ENCODE data around the gene PBX2.

The PBX2 gene

GRCh38 chr6:32166411-32167061 lies 23.5 kb downstream of the PBX2 start:
- Histone ChIP-seq H3K27ac (no peak overlapping the region), H3K4me3 (no peak overlapping the region), H3K36me3 (ENCODE audit: insufficient read depth, low read length) (peaks cover 47% of the 10 kb centered on the region), H3K9ac (ENCODE audit: insufficient read length) (no peak overlapping the region), H3K9me3 (ENCODE audit: low read depth, low read length) (no peaks in the 10 kb centered on the region)
- no peak for DNase-seq (ENCODE audit: low read depth, low spot score)
- TF ChIP-seq POLR2AphosphoS5 (IDR thresholded peaks at IDR 0.05; ENCODE audit: borderline replicate concordance, low read depth, low read length) = peak; percentile 1; the same call in 1 of the 2 replicates
- TF ChIP-seq FOXP2 (optimal IDR thresholded peaks at IDR 0.05; ENCODE audit: control extremely low read depth, extremely low read length, insufficient read depth) = no peak

- H3K36me3 ChIP-seq (ENCODE audit: insufficient read depth, low read length) = peaks cover 26% of the 10 kb centered on the region; the same call in 1 of the 2 replicates
- H3K9me3 ChIP-seq (ENCODE audit: low read depth, low read length) = no peaks in the 10 kb centered on the region
- DNase-seq (ENCODE audit: low read depth, low spot score) = no peak
- TF ChIP-seq FOXP2 (optimal IDR thresholded peaks at IDR 0.05; ENCODE audit: control extremely low read depth, extremely low read length, insufficient read depth) (no peak), EZH2 (IDR thresholded peaks at IDR 0.05) (no peak), POLR2AphosphoS5 (IDR thresholded peaks at IDR 0.05; ENCODE audit: borderline replicate concordance, low read depth, low read length) (no peak)
- H3K27ac ChIP-seq = no peak within 1 kb of the TSS
- H3K4me3 ChIP-seq = no peak within 1 kb of the TSS
- peak within 1 kb of the TSS; percentile 20 for H3K9ac ChIP-seq (ENCODE audit: insufficient read length)
Measured at GRCh38 chr6:32164295-32164694, 25.7 kb downstream of the PBX2 start, which contains the start of gene EGFL8. TSS of gene EGFL8 (plus strand) at chr6:32164595. CDS start at chr6:32166166, 1,571 bp downstream.

GRCh38 chr6:32163559-32164258 lies 26.3 kb downstream of the PBX2 start:
- no peak for DNase-seq (ENCODE audit: low read depth, low spot score)
- H3K27ac ChIP-seq = no peak overlapping the region
- H3K9ac ChIP-seq (ENCODE audit: insufficient read length) = peak overlapping the region; percentile 20
- no peaks in the 10 kb centered on the region for H3K9me3 ChIP-seq (ENCODE audit: low read depth, low read length)
- TF ChIP-seq FOXP2 (optimal IDR thresholded peaks at IDR 0.05; ENCODE audit: control extremely low read depth, extremely low read length, insufficient read depth) = no peak
- no peak for TF ChIP-seq POLR2AphosphoS5 (IDR thresholded peaks at IDR 0.05; ENCODE audit: borderline replicate concordance, low read depth, low read length)
- no peak for TF ChIP-seq EZH2 (IDR thresholded peaks at IDR 0.05)
- peaks cover 25% of the 10 kb centered on the region; the same call in 1 of the 2 replicates for H3K36me3 ChIP-seq (ENCODE audit: insufficient read depth, low read length)
- H3K4me3 ChIP-seq = no peak overlapping the region

- H3K36me3 ChIP-seq (ENCODE audit: insufficient read depth, low read length) = peaks cover 37% of the 10 kb centered on the region
- no peak overlapping the region for H3K4me3 ChIP-seq
- no peak for TF ChIP-seq POLR2AphosphoS5 (IDR thresholded peaks at IDR 0.05; ENCODE audit: borderline replicate concordance, low read depth, low read length)
- no peak for TF ChIP-seq FOXP2 (optimal IDR thresholded peaks at IDR 0.05; ENCODE audit: control extremely low read depth, extremely low read length, insufficient read depth)
- no peak for TF ChIP-seq EZH2 (IDR thresholded peaks at IDR 0.05)
- H3K9me3 ChIP-seq (ENCODE audit: low read depth, low read length) = no peaks in the 10 kb centered on the region
- no peak overlapping the region for H3K27ac ChIP-seq
- no peak for DNase-seq (ENCODE audit: low read depth, low spot score)
- no peak overlapping the region for H3K9ac ChIP-seq (ENCODE audit: insufficient read length)
Measured at GRCh38 chr6:32158052-32158451, 31.9 kb downstream of the PBX2 start.

GRCh38 chr6:32156891-32157290 lies 33.1 kb downstream of the PBX2 start:
- DNase-seq (ENCODE audit: low read depth, low spot score) = no peak
- Histone ChIP-seq H3K36me3 (ENCODE audit: insufficient read depth, low read length) (peaks cover 34% of the 10 kb centered on the region), H3K4me3 (no peak overlapping the region), H3K9ac (ENCODE audit: insufficient read length) (no peak overlapping the region), H3K27ac (no peak overlapping the region), H3K9me3 (ENCODE audit: low read depth, low read length) (no peaks in the 10 kb centered on the region)
- TF ChIP-seq FOXP2 (optimal IDR thresholded peaks at IDR 0.05; ENCODE audit: control extremely low read depth, extremely low read length, insufficient read depth) (no peak), POLR2AphosphoS5 (IDR thresholded peaks at IDR 0.05; ENCODE audit: borderline replicate concordance, low read depth, low read length) (no peak), EZH2 (IDR thresholded peaks at IDR 0.05) (no peak)

- TF ChIP-seq FOXP2 (optimal IDR thresholded peaks at IDR 0.05; ENCODE audit: control extremely low read depth, extremely low read length, insufficient read depth) = no peak
- no peak for TF ChIP-seq POLR2AphosphoS5 (IDR thresholded peaks at IDR 0.05; ENCODE audit: borderline replicate concordance, low read depth, low read length)
- no peak for TF ChIP-seq EZH2 (IDR thresholded peaks at IDR 0.05)
- peak overlapping the region; percentile 90 for H3K9ac ChIP-seq (ENCODE audit: insufficient read length)
- peak overlapping the region; percentile 94 for H3K4me3 ChIP-seq
- H3K36me3 ChIP-seq (ENCODE audit: insufficient read depth, low read length) = peaks cover 34% of the 10 kb centered on the region
- no peaks in the 10 kb centered on the region for H3K9me3 ChIP-seq (ENCODE audit: low read depth, low read length)
- no peak for DNase-seq (ENCODE audit: low read depth, low spot score)
- H3K27ac ChIP-seq = peak overlapping the region; percentile 84; the same call in 1 of the 2 replicates
Measured at GRCh38 chr6:32154514-32155161, 35.4 kb downstream of the PBX2 start.

- peak; percentile 21 for TF ChIP-seq POLR2AphosphoS5 (IDR thresholded peaks at IDR 0.05; ENCODE audit: borderline replicate concordance, low read depth, low read length)
- TF ChIP-seq FOXP2 (optimal IDR thresholded peaks at IDR 0.05; ENCODE audit: control extremely low read depth, extremely low read length, insufficient read depth) = peak; percentile 82
- no peak for TF ChIP-seq EZH2 (IDR thresholded peaks at IDR 0.05)
- Histone ChIP-seq H3K9ac (ENCODE audit: insufficient read length) (peak within 1 kb of the TSS; percentile 90), H3K9me3 (ENCODE audit: low read depth, low read length) (no peaks in the 10 kb centered on the region), H3K4me3 (peak within 1 kb of the TSS; percentile 94), H3K36me3 (ENCODE audit: insufficient read depth, low read length) (peaks cover 32% of the 10 kb centered on the region), H3K27ac (peak within 1 kb of the TSS; percentile 85)
- no peak for DNase-seq (ENCODE audit: low read depth, low spot score)
Measured at GRCh38 chr6:32153564-32154513, 36.2 kb downstream of the PBX2 start, which contains the start of gene PPT2. TSS of gene PPT2 (plus strand) at chr6:32154141. CDS start at chr6:32154595, 454 bp downstream.

Data from SK-N-MC (cell line).